ENCODE measurements around the gene RPS4Y1. TPM values are rescaled to one million over a fixed set of nuclear protein-coding genes. Genes with fewer than 3 reads are reported as not detected.

The RPS4Y1 gene
- total RNA-seq, 2 donors from 2014 or later, result 125 to 133 TPM

GRCh38 chrY:2846791-2847190, 5.4 kb downstream of the RPS4Y1 start:
- peaks cover 4% of the 10 kb centered on the region for H3K36me3 ChIP-seq
- no peak overlapping the region for H3K4me3 ChIP-seq
- no peaks in the 10 kb centered on the region for H3K9me3 ChIP-seq
- H3K27ac ChIP-seq, result no peak overlapping the region
- no peaks in the 10 kb centered on the region for H3K27me3 ChIP-seq (replicated peaks; ENCODE audit: insufficient read depth)
- H3K4me1 ChIP-seq (ENCODE audit: control insufficient read depth in 1 of 2, low read depth in 2 of 2), result no peaks in the 10 kb centered on the region
- ATAC-seq (ENCODE audit: insufficient number of reproducible peaks, low FRiP score, low read depth) (no peak), DNase-seq (ENCODE audit: low spot score) (no peak)
- no peak for TF ChIP-seq CTCF (IDR thresholded peaks at IDR 0.05)

- Histone ChIP-seq H3K27ac (no peak overlapping the region), H3K4me1 (ENCODE audit: control insufficient read depth in 1 of 2, low read depth in 2 of 2) (no peaks in the 10 kb centered on the region), H3K4me3 (no peak overlapping the region), H3K27me3 (replicated peaks; ENCODE audit: insufficient read depth) (no peaks in the 10 kb centered on the region), H3K9me3 (no peaks in the 10 kb centered on the region), H3K36me3 (peaks cover 4% of the 10 kb centered on the region)
- no peak for TF ChIP-seq CTCF (IDR thresholded peaks at IDR 0.05)
- ATAC-seq (ENCODE audit: insufficient number of reproducible peaks, low FRiP score, low read depth), result no peak
- DNase-seq (ENCODE audit: low spot score), result no peak
These were observed 7.0 kb downstream of the RPS4Y1 start for GRCh38 chrY:2848384-2848783.

GRCh38 chrY:2849368-2849767, 8.0 kb downstream of the RPS4Y1 start:
- H3K27me3 ChIP-seq (replicated peaks; ENCODE audit: insufficient read depth), result no peaks in the 10 kb centered on the region
- peaks cover 4% of the 10 kb centered on the region for H3K36me3 ChIP-seq
- no peak for DNase-seq (ENCODE audit: low spot score)

GRCh38 chrY:2854145-2854774, 12.9 kb downstream of the RPS4Y1 start:
- H3K36me3 ChIP-seq, result no peaks in the 10 kb centered on the region
- no peak for TF ChIP-seq CTCF (IDR thresholded peaks at IDR 0.05)
- no peaks in the 10 kb centered on the region for H3K9me3 ChIP-seq
- H3K27me3 ChIP-seq (replicated peaks; ENCODE audit: insufficient read depth), result no peaks in the 10 kb centered on the region
- DNase-seq (ENCODE audit: low spot score), result no peak
- no peak overlapping the region for H3K27ac ChIP-seq
- H3K4me1 ChIP-seq (ENCODE audit: control insufficient read depth in 1 of 2, low read depth in 2 of 2), result peaks cover 0 to 6% of the 10 kb centered on the region in 2 donors
- no peak overlapping the region for H3K4me3 ChIP-seq
- ATAC-seq (ENCODE audit: insufficient number of reproducible peaks, low FRiP score, low read depth), result no peak

More at GRCh38 chrY:2849368-2849767, 8.0 kb downstream of the RPS4Y1 start:
- TF ChIP-seq CTCF (IDR thresholded peaks at IDR 0.05), result no peak
- ATAC-seq (ENCODE audit: insufficient number of reproducible peaks, low FRiP score, low read depth), result no peak
- Histone ChIP-seq H3K27ac (no peak overlapping the region), H3K4me3 (no peak overlapping the region), H3K4me1 (ENCODE audit: control insufficient read depth in 1 of 2, low read depth in 2 of 2) (no peaks in the 10 kb centered on the region), H3K9me3 (no peaks in the 10 kb centered on the region)

GRCh38 chrY:2857068-2857467, 15.7 kb downstream of the RPS4Y1 start:
- Histone ChIP-seq H3K27me3 (replicated peaks; ENCODE audit: insufficient read depth) (no peaks in the 10 kb centered on the region), H3K4me3 (no peak overlapping the region), H3K4me1 (ENCODE audit: control insufficient read depth in 1 of 2, low read depth in 2 of 2) (peaks cover 0 to 6% of the 10 kb centered on the region in 2 donors), H3K36me3 (no peaks in the 10 kb centered on the region), H3K9me3 (no peaks in the 10 kb centered on the region), H3K27ac (no peak overlapping the region)
- DNase-seq (ENCODE audit: low spot score), result no peak
- no peak for ATAC-seq (ENCODE audit: insufficient number of reproducible peaks, low FRiP score, low read depth)
- no peak for TF ChIP-seq CTCF (IDR thresholded peaks at IDR 0.05)

All from thoracic aorta (tissue), 2 donors.